ENCODE results near the gene CHD1.

Gene CHD1

GRCh38 chr5:98928873-98929709 lies at the start of gene CHD1:
CHD1 (minus strand) TSS chr5:98929007; CDS start chr5:98926386, 2,621 bp downstream.
- peak; percentile 100 for DNase-seq (ENCODE audit: extremely low read depth, insufficient read length)
- no peak for TF ChIP-seq CTCF (IDR thresholded peaks at IDR 0.05; ENCODE audit: insufficient read depth, low read length, poor library complexity, severe bottlenecking)
- peak within 1 kb of the TSS; percentile 99 for H3K4me3 ChIP-seq (replicated peaks; ENCODE audit: low read depth, low read length)
- no peaks in the 10 kb centered on the region for H3K27me3 ChIP-seq (replicated peaks; ENCODE audit: control insufficient read depth, insufficient read depth, low read length)
- peaks cover under 1% of the 10 kb centered on the region; the same call in 1 of the 2 replicates for H3K36me3 ChIP-seq (ENCODE audit: control insufficient read depth, insufficient read depth, low read length)

- H3K4me3 ChIP-seq (replicated peaks; ENCODE audit: low read depth, low read length), result no peak overlapping the region
- no peak for TF ChIP-seq CTCF (IDR thresholded peaks at IDR 0.05; ENCODE audit: insufficient read depth, low read length, poor library complexity, severe bottlenecking)
Measured at GRCh38 chr5:98978528-98978927, 49.7 kb upstream of the CHD1 start.

GRCh38 chr5:98977723-98978122 lies 48.9 kb upstream of the CHD1 start:
- DNase-seq (ENCODE audit: extremely low read depth, insufficient read length), result no peak
- Histone ChIP-seq H3K27me3 (replicated peaks; ENCODE audit: control insufficient read depth, insufficient read depth, low read length) (no peaks in the 10 kb centered on the region), H3K36me3 (ENCODE audit: control insufficient read depth, insufficient read depth, low read length) (no peaks in the 10 kb centered on the region), H3K4me3 (replicated peaks; ENCODE audit: low read depth, low read length) (no peak overlapping the region)
- no peak for TF ChIP-seq CTCF (IDR thresholded peaks at IDR 0.05; ENCODE audit: insufficient read depth, low read length, poor library complexity, severe bottlenecking)

More at GRCh38 chr5:98978528-98978927, 49.7 kb upstream of the CHD1 start:
- Histone ChIP-seq H3K27me3 (replicated peaks; ENCODE audit: control insufficient read depth, insufficient read depth, low read length) (no peaks in the 10 kb centered on the region), H3K36me3 (ENCODE audit: control insufficient read depth, insufficient read depth, low read length) (no peaks in the 10 kb centered on the region)
- no peak for DNase-seq (ENCODE audit: extremely low read depth, insufficient read length)

GRCh38 chr5:98975682-98976407 lies 47.0 kb upstream of the CHD1 start:
- Histone ChIP-seq H3K36me3 (ENCODE audit: control insufficient read depth, insufficient read depth, low read length) (no peaks in the 10 kb centered on the region), H3K4me3 (replicated peaks; ENCODE audit: low read depth, low read length) (no peak overlapping the region), H3K27me3 (replicated peaks; ENCODE audit: control insufficient read depth, insufficient read depth, low read length) (no peaks in the 10 kb centered on the region)
- peak; percentile 12 for DNase-seq (ENCODE audit: extremely low read depth, insufficient read length)
- TF ChIP-seq CTCF (IDR thresholded peaks at IDR 0.05; ENCODE audit: insufficient read depth, low read length, poor library complexity, severe bottlenecking), result no peak

DNA sequence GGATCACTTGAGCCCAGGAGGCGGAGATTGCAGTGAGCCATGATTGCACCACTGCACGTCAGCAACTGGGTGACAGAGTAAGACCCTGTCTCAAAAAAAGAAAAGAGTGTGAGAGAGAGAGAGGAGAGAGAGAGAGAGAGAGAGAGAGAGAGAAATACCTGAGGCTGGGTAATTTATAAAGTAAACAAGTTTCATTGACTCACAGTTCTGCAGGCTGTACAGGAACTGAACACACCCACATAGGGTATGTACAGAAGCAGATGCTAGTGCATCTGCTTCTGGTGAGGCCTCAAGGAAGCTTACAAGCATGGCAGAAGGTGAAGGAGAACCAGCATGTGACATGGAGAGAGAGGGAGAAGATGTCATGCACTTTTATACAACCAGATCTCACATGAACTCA lies 46.4 kb upstream of the CHD1 start:
- Histone ChIP-seq H3K36me3 (ENCODE audit: control insufficient read depth, insufficient read depth, low read length) (no peaks in the 10 kb centered on the region), H3K4me3 (replicated peaks; ENCODE audit: low read depth, low read length) (no peak overlapping the region), H3K27me3 (replicated peaks; ENCODE audit: control insufficient read depth, insufficient read depth, low read length) (no peaks in the 10 kb centered on the region)
- DNase-seq (ENCODE audit: extremely low read depth, insufficient read length), result no peak
- TF ChIP-seq CTCF (IDR thresholded peaks at IDR 0.05; ENCODE audit: insufficient read depth, low read length, poor library complexity, severe bottlenecking), result no peak
